GM12875 (cell line): Measurements from ENCODE around the gene SLITRK3.

Experiments used
- H3K4me3 ChIP-seq: one replicate; pipeline ENCODE4 v1.5.1; 2011; ENCODE audit warnings: low read depth, low read length, control low read depth
- TF ChIP-seq, protein P1 (sequence below): IDR thresholded peaks from 2 replicates; pipeline ENCODE4 v1.5.1; 2011; ENCODE audit warnings: low read depth, mild to moderate bottlenecking, control low read depth, inconsistent platforms, low read length, moderate library complexity, borderline replicate concordance; ENCODE audit not compliant: insufficient read depth

The SLITRK3 gene

GRCh38 chr3:165191491-165191890 lies 4.7 kb downstream of the SLITRK3 start:
- no peak overlapping the region for H3K4me3 ChIP-seq
- TF ChIP-seq, protein P1, sequence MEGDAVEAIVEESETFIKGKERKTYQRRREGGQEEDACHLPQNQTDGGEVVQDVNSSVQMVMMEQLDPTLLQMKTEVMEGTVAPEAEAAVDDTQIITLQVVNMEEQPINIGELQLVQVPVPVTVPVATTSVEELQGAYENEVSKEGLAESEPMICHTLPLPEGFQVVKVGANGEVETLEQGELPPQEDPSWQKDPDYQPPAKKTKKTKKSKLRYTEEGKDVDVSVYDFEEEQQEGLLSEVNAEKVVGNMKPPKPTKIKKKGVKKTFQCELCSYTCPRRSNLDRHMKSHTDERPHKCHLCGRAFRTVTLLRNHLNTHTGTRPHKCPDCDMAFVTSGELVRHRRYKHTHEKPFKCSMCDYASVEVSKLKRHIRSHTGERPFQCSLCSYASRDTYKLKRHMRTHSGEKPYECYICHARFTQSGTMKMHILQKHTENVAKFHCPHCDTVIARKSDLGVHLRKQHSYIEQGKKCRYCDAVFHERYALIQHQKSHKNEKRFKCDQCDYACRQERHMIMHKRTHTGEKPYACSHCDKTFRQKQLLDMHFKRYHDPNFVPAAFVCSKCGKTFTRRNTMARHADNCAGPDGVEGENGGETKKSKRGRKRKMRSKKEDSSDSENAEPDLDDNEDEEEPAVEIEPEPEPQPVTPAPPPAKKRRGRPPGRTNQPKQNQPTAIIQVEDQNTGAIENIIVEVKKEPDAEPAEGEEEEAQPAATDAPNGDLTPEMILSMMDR: no peak

GRCh38 chr3:165188452-165188851 lies 7.7 kb downstream of the SLITRK3 start:
- TF ChIP-seq, protein P1: no peak
- H3K4me3 ChIP-seq: no peak overlapping the region

GRCh38 chr3:165185707-165186327 lies 10.4 kb downstream of the SLITRK3 start:
- TF ChIP-seq, protein P1: peak; percentile 72
- H3K4me3 ChIP-seq: no peak overlapping the region

GRCh38 chr3:165181556-165181955 lies 14.6 kb downstream of the SLITRK3 start:
- TF ChIP-seq, protein P1: no peak
- no peak overlapping the region for H3K4me3 ChIP-seq

GRCh38 chr3:165170236-165170635 lies 25.9 kb downstream of the SLITRK3 start:
- TF ChIP-seq, protein P1: no peak
- no peak overlapping the region for H3K4me3 ChIP-seq

GRCh38 chr3:165169368-165169767 lies 26.8 kb downstream of the SLITRK3 start:
- TF ChIP-seq, protein P1: no peak
- no peak overlapping the region for H3K4me3 ChIP-seq

- TF ChIP-seq, protein P1: no peak
- H3K4me3 ChIP-seq: no peak overlapping the region
Observed at GRCh38 chr3:165162883-165163282, 33.3 kb downstream of the SLITRK3 start.
